Epithelial cell of esophagus (primary cell): ENCODE measurements around the gene TIGD1.

ENCODE experiments used
- DNase-seq: peaks from one replicate; pipeline ENCODE4 v3.0.0; 2010; ENCODE audit warnings: low read depth
- H3K4me3 ChIP-seq: 2 replicates; pipeline ENCODE4 v1.5.1; 2011; ENCODE audit warnings: mild to moderate bottlenecking, low read length, control low read depth
- TF ChIP-seq, protein P1 (sequence below): IDR thresholded peaks from 2 replicates; pipeline ENCODE4 v1.5.1; 2011; ENCODE audit warnings: low read depth, mild to moderate bottlenecking, low read length, control low read depth, inconsistent platforms; ENCODE audit not compliant: insufficient read depth; ENCODE audit errors: missing control alignments

Gene TIGD1

GRCh38 chr2:232543491-232543890 lies 6.9 kb downstream of the TIGD1 start:
- no peak overlapping the region for H3K4me3 ChIP-seq
- TF ChIP-seq, protein P1, sequence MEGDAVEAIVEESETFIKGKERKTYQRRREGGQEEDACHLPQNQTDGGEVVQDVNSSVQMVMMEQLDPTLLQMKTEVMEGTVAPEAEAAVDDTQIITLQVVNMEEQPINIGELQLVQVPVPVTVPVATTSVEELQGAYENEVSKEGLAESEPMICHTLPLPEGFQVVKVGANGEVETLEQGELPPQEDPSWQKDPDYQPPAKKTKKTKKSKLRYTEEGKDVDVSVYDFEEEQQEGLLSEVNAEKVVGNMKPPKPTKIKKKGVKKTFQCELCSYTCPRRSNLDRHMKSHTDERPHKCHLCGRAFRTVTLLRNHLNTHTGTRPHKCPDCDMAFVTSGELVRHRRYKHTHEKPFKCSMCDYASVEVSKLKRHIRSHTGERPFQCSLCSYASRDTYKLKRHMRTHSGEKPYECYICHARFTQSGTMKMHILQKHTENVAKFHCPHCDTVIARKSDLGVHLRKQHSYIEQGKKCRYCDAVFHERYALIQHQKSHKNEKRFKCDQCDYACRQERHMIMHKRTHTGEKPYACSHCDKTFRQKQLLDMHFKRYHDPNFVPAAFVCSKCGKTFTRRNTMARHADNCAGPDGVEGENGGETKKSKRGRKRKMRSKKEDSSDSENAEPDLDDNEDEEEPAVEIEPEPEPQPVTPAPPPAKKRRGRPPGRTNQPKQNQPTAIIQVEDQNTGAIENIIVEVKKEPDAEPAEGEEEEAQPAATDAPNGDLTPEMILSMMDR: no peak
- no peak for DNase-seq

DNA sequence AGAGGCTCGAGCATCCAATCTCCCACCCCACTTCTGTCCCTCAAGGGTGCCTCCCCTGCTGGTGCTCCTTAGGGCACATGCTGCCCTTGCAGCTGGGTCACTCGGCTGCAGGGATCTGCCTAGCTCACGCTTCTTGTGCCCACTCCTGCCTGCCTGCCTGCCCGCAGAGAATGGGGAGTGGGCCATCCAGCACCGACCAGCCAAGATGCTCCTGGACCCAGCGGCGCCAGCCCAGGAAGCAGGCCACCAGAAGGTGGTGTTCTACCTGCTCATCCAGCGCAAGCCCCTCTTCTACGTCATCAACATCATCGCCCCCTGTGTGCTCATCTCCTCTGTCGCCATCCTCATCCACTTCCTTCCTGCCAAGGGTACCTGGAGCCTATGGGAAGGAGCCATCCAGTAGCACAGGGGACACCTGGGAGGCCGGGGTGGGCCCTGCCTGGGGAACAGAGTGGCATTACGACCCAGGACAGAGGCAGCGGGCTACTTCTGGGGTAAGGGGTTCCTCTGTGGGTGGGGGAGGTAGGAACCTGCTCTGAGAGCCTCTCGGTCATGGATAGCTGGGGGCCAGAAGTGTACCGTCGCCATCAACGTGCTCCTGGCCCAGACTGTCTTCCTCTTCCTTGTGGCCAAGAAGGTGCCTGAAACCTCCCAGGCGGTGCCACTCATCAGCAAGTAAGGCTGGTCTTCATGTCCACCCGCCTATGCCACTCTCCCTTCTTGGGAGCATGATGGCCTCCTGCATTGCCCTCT lies 7.5 kb downstream of the TIGD1 start:
- DNase-seq: no peak
- H3K4me3 ChIP-seq: no peak overlapping the region
- TF ChIP-seq, protein P1: no peak

DNA sequence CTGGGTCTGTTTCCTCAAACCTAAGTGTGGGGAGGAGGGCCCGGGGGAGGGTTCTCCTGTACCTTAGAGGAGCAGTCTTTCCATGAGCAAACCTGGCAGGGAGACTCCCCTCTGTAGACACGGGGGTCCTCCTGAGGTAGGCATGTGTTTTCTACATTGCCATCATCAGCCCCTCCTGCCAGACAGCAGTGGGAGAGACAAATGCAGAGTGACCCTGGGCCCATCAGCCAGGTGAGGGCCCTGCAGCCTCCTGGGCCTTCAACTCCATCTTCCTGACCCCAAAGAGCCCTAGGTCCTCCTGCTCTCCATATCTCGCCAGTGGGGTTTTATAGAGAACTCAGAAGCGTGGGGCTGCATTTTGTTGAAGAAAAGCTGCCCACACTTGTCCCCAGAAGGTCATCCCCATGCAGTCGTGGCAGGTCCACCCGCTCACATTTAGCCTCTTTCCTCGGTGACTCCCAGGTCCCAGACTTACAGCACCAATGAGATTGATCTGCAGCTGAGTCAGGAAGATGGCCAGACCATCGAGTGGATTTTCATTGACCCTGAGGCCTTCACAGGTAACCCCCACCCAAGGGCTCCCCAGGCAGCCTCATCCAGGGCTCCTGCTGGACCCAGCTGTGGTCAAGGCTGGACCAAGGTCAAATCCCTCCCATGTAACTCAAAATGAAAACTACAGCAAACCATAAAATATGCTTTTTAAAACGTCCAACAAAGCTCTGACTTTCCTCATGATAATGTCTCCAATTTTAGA lies 8.2 kb downstream of the TIGD1 start:
- no peak for DNase-seq

DNA sequence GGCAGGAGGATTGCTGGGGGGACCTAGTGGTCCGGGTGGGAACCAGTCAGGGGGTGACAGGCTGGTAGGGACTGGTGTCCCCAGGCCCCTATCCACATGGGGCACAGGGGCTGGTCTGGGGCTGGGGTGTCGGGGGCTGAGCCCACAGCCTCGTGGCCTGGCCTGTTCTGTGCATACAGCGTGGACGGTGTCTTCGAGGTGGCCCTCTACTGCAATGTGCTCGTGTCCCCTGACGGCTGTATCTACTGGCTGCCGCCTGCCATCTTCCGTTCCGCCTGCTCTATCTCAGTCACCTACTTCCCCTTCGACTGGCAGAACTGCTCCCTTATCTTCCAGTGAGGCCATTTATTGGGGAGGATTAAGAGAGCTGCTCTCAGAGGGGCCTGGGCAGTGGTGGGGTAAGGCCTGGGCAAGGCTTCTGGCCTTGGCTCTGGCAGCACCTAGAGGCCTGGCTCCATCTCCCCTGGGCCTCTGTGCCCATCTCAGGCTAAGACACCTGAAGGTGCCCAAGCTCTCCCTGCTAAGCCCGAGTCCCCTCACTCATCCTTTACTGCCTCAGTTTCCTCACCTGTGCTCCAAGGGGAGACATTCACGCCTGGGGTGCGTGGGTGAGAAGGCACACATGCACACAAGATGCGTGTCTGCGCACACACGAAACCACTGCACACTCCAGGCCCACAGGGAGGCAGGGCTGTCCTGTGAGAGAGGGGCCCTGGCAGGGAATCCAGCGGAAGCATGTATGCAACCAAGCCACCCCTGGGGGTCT lies 9.0 kb downstream of the TIGD1 start:
- DNase-seq: no peak
- TF ChIP-seq, protein P1: no peak

More for the DNA sequence above, 8.2 kb downstream of the TIGD1 start:
- TF ChIP-seq, protein P1: no peak
- no peak overlapping the region for H3K4me3 ChIP-seq

DNA sequence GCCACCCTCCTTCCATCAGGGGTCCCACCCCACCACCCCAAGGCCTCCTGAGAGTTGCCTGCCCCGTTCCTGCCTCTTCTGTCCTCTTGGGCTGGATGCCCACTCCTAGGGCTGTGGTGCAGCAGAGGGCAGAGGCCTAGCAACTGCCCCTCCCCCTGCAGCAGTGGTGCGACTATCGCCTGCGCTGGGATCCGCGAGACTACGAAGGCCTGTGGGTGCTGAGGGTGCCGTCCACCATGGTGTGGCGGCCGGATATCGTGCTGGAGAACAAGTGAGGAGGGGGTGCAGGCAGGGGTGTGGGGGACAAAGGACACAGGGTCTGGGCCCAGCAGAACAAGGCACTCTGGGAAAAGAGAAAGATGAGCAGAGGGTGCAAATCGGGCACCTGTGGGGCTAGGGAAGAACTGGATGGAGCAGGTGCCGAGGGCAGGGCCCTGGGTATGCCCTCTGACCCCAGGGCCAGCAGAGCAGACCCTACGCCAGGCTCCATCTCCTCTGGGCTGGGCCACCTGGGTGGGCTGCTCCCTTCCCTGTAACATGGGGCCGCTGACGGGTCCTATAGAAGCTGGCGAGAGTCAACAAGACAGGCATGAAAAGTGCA lies 9.8 kb downstream of the TIGD1 start:
- H3K4me3 ChIP-seq: no peak overlapping the region
- DNase-seq: no peak
- TF ChIP-seq, protein P1: no peak

More for the DNA sequence above, 9.0 kb downstream of the TIGD1 start:
- no peak overlapping the region for H3K4me3 ChIP-seq
